GM19463 (cell line): ENCODE results near the gene TPRKB.
"Not testable (repeated sequence)": the region's sequence is repeated elsewhere in the genome, so short reads cannot be mapped to it uniquely, and the experiment has no call there.

Source experiments
- ATAC-seq: cut with Tn5 transposase; IDR thresholded peaks from one replicate; pipeline ENCODE4 v1.9.1; 2021; ENCODE audit warnings: mild to moderate bottlenecking, moderate library complexity; ENCODE audit not compliant: unreplicated experiment

TPRKB gene

DNA sequence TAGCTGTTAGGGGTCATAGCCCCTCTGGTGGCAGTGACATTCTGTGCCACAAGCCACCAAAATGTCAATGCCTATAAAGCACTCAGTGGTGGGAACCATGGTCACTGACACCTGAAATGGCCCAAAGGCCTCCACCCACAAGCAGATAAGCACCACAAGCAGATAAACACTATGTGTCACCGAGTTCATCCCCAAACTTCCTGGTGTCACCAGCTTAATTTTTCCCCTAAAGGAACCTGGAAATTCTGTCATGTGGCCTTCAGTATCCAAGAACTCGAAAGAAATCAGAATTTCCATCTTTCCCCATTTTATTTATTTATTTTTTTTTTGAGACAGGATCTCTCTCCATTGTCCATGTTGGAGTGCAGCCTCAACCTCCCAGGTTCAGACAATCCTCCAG is 3.6 kb upstream of the TPRKB start:
- no peak for ATAC-seq

GRCh38 chr2:73739101-73739500 is 2.0 kb upstream of the TPRKB start:
- no peak for ATAC-seq

DNA sequence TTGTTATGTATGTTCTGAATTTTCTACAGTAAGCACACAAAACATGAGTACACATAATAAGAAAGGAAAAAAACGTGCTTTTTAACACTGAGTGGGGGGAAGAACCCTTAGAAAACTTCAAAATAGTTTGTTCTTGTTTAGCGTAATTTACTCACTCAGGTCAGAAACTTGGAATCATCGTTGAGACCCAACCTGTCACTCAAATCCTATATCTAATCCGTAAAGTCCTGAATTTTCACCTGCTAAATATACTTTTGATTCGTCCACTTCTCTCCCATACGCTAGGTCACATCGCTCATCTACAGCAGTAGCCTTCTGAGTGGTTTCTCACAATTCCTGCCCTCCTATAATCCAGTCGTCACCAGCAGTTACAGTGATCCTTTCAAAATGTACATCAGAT is 767 bp downstream of the TPRKB start:
- ATAC-seq = no peak

DNA sequence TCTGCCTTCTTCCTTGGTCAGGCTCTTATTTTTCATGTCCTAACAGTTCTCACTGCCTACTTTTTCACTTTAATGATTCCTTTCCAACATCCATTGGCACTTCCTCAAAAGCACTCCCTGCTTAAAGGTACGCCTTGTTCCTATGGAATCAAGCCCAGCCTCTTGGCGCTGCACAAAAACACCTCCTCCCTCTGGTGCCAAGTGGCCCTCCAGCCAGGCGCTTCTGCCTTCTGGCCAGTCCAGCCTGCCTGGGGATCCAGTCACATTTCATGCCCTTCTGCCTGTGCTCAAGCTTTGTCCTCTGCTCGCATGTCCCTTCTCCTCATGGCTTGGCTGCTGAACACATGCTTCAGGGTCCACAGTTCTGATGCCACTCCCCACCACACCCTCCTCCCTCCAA is 6.3 kb downstream of the TPRKB start:
- ATAC-seq = no peak

DNA sequence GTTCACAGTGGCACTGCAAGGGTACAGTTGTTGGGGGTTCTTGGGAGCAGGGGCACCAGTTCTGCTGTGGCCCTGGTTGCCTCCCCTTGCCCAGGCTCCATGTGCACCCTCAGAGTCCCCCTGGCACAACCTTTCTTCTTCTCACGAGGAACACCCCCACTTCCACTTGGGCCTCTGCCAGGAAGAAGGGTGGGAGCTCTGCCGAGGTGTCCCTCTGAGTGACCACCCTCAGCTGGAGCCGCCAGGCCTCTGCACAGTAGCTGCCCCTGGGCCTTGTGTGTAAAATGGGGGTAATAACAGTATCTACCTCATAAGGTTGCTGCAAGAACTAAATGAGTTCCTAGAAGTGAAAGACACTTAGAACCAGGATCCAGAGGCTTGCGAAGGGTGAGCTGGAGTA is 8.4 kb downstream of the TPRKB start:
- ATAC-seq = no peak

DNA sequence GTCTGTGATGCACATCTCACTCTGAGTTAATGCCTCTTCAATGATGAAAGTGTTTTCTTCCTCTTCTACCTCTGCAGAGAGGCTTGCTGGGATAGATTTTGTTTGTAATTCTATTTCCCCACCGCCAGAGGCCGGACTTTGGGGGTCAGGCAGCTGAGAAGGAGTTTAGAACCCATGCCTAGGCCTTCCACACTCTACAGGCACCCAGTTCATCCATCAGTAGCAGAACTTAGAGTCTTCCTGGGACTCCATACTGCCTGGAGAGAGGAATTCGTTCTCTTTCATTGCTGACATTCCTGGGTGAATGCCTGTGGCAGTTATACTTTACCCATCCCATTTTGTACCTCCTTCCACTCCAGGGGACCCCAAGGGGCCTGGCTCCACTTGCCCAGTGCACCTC is 9.1 kb downstream of the TPRKB start:
- ATAC-seq = no peak

- ATAC-seq = not testable (repeated sequence)
These were observed 10.5 kb downstream of the TPRKB start for GRCh38 chr2:73726657-73727056.

DNA sequence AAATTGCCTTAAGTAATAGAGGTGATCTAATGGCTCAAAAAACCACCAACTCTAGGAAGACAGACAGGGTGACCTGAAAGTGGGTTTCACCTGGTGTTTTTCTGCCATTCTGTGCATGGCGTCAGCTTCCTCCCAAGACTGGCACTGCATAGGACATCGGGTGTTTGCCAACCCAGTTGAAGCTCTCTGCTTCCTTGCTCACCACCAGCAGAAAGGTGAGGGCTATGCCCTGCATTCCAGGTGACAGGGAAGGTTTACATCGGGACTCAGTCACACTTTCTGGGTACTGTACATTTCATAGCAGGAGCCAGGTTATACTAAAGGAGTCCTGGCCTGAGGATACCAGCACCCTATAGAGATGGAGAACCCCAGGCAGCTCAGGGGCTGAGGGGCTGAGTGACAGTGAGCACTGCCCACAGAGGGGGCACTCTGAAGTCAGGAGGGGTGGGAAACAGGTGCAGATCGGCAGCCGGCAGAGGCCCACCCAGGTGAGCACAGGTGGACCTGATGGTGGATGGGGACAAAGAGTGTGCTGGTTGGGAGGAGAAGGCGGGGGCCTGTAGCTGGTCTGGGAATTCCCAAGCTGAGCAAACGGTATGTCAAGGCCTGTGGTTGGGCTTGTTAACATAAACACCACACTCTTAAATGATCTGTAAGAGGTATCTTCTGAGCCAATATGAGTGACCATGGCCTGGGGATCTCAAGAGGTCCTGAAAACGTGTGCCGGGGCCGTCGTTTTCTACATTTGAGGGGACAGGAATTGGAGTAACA is 18.1 kb downstream of the TPRKB start:
- no peak for ATAC-seq

GRCh38 chr2:73718421-73718820 is 18.7 kb downstream of the TPRKB start:
- no peak for ATAC-seq

- ATAC-seq = not testable (repeated sequence)
These were observed 19.4 kb downstream of the TPRKB start for GRCh38 chr2:73717695-73718094.

DNA sequence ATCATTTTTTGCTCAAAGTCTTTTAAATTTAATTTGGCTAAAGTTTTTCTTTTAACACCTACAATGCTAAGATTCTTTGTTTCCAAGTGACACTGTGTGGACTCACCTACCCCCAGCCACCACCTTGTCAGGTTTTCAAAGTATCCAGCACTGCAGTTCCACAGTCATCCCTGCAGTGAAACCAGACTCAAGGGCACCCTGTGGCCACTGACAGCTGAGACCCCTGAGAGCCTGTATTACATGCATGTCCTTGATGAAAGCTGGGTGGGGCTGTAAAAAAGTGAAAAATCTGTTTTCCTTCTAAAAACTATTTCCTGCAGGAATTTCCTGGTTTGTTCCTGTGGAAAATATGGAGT is 19.9 kb downstream of the TPRKB start:
- no peak for ATAC-seq

DNA sequence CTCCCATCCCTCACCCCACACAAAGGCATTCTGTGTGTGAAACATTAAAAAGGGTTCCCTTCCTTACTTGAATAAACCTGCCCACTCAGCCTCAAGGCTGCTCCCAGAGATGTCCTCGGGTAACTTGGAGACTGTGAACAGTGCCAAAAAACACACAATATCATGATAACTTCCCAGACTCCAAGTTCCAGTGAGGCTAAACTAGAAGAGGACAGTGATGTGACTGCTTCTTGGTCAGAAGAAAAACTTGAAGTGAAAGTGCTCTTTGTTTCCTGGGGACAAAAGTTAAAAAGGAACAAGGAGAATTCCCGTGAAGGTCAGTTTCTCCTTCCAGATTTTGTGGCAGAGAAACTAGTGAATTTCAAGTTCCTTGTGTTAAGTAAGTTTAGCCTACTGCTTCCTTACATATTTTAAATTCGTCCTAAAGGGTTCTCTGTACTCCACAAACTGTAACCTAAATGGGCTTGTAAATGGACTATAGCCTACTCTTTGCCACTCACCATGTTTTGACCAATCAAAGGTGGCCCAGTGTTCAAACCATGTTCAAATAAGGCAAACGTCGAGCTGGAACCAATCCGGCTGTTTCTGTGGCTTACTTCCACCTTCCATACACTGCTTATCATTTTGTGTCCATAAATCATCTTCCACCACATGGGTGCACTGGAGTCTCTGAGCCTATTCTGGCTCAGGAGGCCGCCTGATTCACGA is 20.4 kb downstream of the TPRKB start:
- no peak for ATAC-seq

GRCh38 chr2:73714091-73714490 is 23.1 kb downstream of the TPRKB start:
- no peak for ATAC-seq

- no peak for ATAC-seq
These were observed 28.6 kb downstream of the TPRKB start for GRCh38 chr2:73708527-73708926.

DNA sequence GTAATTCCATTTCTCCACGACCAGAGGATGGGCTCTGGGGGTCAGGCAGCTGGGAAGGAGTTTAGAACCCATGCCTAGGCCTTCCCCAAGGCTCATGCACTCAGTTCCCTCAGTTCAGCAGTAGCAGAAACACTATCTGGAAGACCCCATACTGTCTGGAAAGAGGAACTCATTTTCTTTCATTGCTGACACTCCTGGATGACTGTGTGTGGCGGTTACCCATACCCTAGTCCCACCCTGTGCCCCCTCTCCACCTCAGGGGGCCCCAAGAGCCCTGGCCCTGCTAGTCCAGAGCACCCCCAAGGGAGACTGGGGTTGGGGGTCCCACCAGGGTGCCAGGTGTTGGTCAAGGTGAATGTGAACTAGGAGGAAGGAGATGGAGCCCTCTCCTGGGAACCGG is 29.5 kb downstream of the TPRKB start:
- no peak for ATAC-seq

DNA sequence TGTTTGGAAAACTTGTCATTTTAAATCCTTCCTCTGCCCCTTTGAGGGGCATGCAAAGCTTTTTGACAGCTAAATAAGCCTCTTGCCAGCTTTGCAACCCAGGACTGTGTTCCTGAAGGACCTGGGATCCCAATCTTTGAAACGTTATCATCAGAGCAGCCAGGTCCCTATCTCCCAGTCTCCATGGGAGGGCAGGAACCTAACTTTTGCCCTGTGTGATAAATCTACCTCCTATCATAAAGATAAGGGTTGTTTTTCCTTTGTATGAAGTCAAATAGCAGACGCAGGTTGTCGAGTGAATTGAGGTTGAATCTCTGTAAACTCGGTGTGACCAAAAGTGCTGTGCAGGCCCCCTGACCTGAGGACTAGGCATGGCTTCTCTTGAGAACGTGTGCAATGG is 30.1 kb downstream of the TPRKB start:
- no peak for ATAC-seq

DNA sequence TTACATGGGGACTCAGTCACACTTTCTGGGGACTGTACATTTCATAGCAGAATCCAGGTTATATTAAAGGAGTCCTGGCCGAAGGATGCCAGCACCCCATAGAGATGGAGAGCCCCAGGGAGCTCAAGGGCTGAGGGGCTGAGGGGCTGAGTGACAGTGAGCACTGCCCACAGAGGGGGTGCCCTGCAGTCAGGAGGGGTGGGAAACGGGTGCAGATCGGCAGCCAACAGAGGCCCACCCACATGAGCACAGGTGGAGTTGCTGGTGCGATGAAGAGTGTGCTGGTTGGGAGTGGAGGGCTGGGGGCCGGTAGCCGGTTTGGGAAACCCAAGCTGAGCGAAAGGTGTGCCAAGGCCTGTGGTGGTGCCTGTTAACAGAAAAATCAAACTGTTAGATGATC is 32.1 kb downstream of the TPRKB start:
- no peak for ATAC-seq

DNA sequence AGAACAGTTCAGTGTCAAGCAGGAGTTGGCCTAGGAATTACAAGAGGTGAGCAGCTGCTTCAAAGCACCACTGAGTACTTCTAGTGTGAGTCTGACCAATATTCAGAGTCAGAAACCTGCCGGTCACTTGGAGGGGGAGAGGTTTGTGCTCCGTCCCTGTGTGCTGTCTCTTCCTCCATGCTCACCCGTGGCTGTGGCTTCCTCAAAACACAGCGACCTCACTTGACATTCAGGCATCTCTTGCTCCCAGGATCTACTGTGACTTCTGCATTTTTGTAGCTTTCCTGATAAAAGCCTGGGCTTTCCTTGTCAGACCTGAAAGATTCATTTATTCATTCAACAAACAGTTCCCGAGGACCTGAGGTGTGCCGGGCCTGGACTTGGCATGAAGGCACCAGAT is 32.9 kb downstream of the TPRKB start:
- ATAC-seq = no peak

DNA sequence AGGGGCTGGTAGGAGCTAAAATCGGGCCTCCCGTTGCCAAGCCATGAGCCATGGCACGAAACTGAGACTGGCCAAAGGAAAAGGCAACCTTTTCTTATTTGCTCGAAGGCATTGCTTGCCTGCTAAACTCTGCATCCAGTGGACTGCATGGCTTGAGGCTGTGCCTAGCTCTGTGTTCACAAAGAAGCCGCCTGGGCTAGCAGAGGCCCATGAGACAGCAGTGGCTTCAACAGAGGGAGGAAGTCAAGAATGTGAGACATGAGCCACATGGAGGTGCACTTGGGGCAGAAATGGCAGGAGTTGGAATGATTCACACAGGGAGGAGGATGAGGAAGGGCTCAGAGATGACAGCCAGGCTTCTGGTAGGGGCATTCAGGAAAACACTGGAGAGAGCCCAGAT is 33.5 kb downstream of the TPRKB start:
- ATAC-seq = no peak

- not testable (repeated sequence) for ATAC-seq
These were observed 34.2 kb downstream of the TPRKB start for GRCh38 chr2:73702852-73703493.

- no peak for ATAC-seq
These were observed 35.0 kb downstream of the TPRKB start for GRCh38 chr2:73701968-73702665.

DNA sequence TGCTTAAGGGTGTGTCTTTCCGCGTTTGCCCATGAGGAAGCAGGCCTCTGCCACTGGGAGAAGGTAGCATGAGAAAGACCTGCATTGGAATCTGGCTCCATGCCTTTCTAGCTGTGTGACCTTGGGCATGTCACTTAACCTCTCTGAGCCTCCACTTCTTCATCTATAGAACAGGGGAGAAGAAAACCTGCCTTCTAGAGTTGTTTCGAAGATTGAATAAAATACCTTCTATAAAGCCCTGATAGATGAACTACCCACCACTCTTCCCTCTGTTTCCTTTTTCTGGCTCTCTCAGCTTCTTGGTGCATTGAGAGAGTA is 35.7 kb downstream of the TPRKB start:
- ATAC-seq = not testable (repeated sequence)
